ENCODE data around the gene WDR33.
A peak's percentile ranks its signal among the peaks of the same experiment; 100 is the strongest.

Gene WDR33

DNA sequence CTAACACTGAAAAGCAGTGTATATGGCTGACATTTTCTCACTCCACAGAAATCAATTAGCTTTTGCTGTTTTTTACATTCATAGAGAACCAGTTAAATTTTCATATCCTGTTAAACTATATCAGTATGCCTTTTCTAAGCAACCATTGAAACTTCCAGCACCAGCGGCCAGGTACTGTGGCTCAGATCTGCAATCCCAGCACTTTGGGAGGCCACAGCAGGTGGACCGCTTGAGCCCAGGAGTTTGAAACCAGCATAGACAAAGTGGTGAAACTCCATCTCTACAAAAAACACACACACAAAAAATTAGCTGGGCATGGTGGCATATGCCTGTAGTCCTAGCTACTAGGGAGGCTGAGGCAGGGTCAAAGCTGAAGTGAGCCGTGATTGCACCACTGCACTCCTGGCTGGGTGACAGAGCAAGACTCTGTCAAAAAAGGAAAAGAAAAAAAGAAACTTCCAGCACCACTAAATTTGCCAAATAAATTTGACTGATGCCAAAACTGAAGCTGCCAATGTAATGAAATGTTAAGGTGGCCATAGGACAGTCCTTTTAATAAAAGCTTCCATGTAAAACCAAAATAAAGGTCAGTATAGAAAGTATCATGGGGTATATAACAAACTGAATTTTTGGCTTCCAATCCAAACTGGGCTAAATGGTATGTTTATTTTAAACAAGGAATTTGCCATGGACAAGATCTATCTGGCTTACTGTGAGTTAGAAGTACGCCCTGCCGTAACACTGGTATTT, 106.2 kb downstream of the WDR33 start:
- peaks cover 67% of the 10 kb centered on the region for H3K36me3 ChIP-seq (ENCODE audit: control insufficient read depth, insufficient read depth, low read length)
- H3K27ac ChIP-seq (ENCODE audit: low read depth, low read length) = no peak overlapping the region
- peaks cover 16% of the 10 kb centered on the region for H3K4me1 ChIP-seq (ENCODE audit: control insufficient read depth, insufficient read depth, low read length)
- no peak overlapping the region for H3K9ac ChIP-seq (ENCODE audit: low read depth, low read length)
- no peak overlapping the region for H3K4me3 ChIP-seq (ENCODE audit: low read depth, low read length)
- H3K27me3 ChIP-seq (ENCODE audit: control insufficient read depth, insufficient read depth, low read length) = no peaks in the 10 kb centered on the region
- no peaks in the 10 kb centered on the region for H3K9me3 ChIP-seq (ENCODE audit: control insufficient read depth, insufficient read depth, low read length)

DNA sequence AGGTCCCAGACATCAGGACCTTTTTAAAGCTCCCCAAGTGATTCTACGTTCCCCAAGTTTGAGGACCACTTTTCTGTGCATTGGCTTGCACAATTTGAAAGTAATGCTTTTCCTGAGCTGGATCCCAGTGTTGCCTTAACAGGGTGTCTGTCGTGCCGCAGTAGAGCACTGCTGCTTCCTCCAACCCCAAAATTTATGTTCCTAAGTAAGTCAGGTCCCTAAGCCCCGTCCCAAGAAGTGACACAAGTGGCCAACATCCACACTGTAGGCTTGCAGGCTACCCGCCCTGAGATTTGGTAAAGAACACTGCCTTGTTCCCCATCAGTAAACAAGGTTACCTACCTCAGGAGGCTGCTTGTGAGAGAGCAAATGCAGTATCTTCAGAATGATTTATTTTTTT, 107.7 kb downstream of the WDR33 start:
- no peak overlapping the region; the same call in 1 of the 2 replicates for H3K4me3 ChIP-seq (ENCODE audit: low read depth, low read length)
- H3K4me1 ChIP-seq (ENCODE audit: control insufficient read depth, insufficient read depth, low read length) = peaks cover 16% of the 10 kb centered on the region
- H3K9me3 ChIP-seq (ENCODE audit: control insufficient read depth, insufficient read depth, low read length) = no peaks in the 10 kb centered on the region
- H3K27me3 ChIP-seq (ENCODE audit: control insufficient read depth, insufficient read depth, low read length) = no peaks in the 10 kb centered on the region
- peaks cover 52% of the 10 kb centered on the region for H3K36me3 ChIP-seq (ENCODE audit: control insufficient read depth, insufficient read depth, low read length)
- H3K9ac ChIP-seq (ENCODE audit: low read depth, low read length) = no peak overlapping the region
- no peak overlapping the region for H3K27ac ChIP-seq (ENCODE audit: low read depth, low read length)

DNA sequence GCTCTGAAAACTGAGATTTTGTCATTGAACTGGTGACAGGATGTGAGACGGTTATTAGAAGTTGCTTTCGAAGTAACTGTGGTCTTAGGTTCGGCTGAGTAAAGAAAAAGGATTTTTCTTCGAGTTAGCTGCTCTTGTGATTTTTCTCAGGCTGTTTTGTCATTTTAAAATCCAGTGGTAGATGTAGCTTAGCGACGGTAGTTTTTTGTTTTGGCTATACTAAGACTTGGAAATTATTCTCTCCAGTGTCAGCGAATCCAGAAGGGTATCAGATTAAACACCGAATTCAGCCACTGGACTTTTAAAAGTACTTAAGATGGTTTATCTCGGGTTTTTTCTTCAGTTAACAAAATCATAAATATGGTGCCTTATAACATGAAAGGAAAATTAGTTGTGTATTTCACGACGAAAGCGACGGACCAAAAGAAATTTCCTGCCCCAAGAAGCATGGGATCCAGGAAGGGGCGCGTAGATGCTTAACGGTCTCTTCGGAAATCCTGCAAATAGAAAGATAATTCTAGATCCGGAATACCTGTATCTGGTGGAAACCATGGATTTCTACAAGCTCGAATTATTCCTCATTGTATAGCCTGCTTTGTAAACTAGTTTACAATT, 108.5 kb downstream of the WDR33 start:
- peaks cover 16% of the 10 kb centered on the region for H3K4me1 ChIP-seq (ENCODE audit: control insufficient read depth, insufficient read depth, low read length)
- H3K9ac ChIP-seq (ENCODE audit: low read depth, low read length) = peak overlapping the region; percentile 95; the same call in 1 of the 2 replicates
- H3K27me3 ChIP-seq (ENCODE audit: control insufficient read depth, insufficient read depth, low read length) = no peaks in the 10 kb centered on the region
- H3K36me3 ChIP-seq (ENCODE audit: control insufficient read depth, insufficient read depth, low read length) = peaks cover 44% of the 10 kb centered on the region
- peak overlapping the region; percentile 95 for H3K27ac ChIP-seq (ENCODE audit: low read depth, low read length)
- H3K4me3 ChIP-seq (ENCODE audit: low read depth, low read length) = peak overlapping the region; percentile 74
- no peaks in the 10 kb centered on the region for H3K9me3 ChIP-seq (ENCODE audit: control insufficient read depth, insufficient read depth, low read length)

DNA sequence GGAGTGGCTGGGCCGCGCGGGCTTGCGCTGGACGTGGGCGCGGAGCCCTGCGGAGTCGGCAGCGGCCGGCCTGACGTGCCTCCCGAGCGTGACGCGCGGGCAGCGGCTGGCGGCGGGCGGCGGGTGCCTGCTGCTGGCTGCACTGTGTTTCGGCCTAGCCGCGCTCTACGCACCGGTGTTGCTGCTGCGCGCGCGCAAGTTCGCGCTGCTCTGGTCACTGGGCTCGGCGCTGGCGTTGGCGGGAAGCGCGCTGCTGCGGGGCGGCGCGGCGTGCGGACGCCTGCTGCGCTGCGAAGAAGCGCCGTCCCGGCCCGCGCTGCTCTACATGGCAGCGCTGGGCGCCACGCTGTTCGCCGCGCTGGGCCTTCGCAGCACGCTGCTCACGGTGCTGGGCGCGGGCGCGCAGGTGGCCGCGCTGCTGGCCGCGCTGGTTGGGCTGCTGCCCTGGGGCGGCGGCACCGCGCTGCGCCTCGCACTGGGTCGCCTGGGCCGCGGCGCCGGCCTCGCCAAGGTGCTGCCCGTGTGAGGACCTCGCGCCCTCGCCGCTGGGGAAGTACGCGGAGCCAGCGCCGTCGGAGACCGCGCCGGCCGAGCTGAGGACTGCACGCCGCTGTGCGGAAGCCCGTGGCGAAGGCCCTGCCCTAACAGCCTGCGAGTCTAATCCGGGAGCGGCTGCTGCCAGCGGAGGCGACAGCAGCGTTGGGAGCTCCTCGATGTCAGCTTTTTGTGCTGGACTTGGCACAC, 109.1 kb downstream of the WDR33 start:
- Histone ChIP-seq H3K27ac (ENCODE audit: low read depth, low read length) (peak overlapping the region; percentile 95), H3K36me3 (ENCODE audit: control insufficient read depth, insufficient read depth, low read length) (peaks cover 37% of the 10 kb centered on the region), H3K9me3 (ENCODE audit: control insufficient read depth, insufficient read depth, low read length) (no peaks in the 10 kb centered on the region), H3K4me3 (ENCODE audit: low read depth, low read length) (peak overlapping the region; percentile 74), H3K9ac (ENCODE audit: low read depth, low read length) (peak overlapping the region; percentile 95), H3K4me1 (ENCODE audit: control insufficient read depth, insufficient read depth, low read length) (peaks cover 16% of the 10 kb centered on the region), H3K27me3 (ENCODE audit: control insufficient read depth, insufficient read depth, low read length) (no peaks in the 10 kb centered on the region)

DNA sequence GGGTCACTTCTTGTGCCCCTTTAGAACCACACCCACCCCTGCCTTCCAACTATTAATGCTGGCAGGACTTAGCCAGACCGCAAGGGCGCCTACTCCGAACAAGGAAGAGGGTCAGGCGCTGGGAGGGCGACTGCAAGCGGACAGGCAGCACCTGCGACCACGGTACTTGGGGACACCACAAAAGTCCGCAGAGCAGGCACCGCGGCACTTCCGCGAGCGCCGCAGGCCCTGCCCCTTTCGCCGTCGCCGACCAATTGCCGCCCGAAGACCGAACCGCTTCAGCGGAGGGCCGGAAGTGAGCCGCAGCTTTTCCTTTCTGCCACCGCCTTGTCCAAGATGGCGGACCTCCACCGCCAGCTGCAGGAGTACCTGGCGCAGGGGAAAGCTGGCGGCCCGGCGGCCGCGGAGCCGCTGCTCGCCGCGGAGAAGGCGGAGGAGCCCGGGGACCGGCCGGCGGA, 109.7 kb downstream of the WDR33 start, which contains the start of gene SFT2D3:
Gene SFT2D3, plus strand, starts transcription at position 305 of the 458 bp plus-strand sequence. Its CDS starts 32 bp downstream, at position 337.
- Histone ChIP-seq H3K4me1 (ENCODE audit: control insufficient read depth, insufficient read depth, low read length) (peaks cover 16% of the 10 kb centered on the region), H3K4me3 (ENCODE audit: low read depth, low read length) (peak within 1 kb of the TSS; percentile 74), H3K27me3 (ENCODE audit: control insufficient read depth, insufficient read depth, low read length) (no peaks in the 10 kb centered on the region), H3K36me3 (ENCODE audit: control insufficient read depth, insufficient read depth, low read length) (peaks cover 31% of the 10 kb centered on the region), H3K27ac (ENCODE audit: low read depth, low read length) (peak within 1 kb of the TSS; percentile 95), H3K9ac (ENCODE audit: low read depth, low read length) (peak within 1 kb of the TSS; percentile 95), H3K9me3 (ENCODE audit: control insufficient read depth, insufficient read depth, low read length) (no peaks in the 10 kb centered on the region)

DNA sequence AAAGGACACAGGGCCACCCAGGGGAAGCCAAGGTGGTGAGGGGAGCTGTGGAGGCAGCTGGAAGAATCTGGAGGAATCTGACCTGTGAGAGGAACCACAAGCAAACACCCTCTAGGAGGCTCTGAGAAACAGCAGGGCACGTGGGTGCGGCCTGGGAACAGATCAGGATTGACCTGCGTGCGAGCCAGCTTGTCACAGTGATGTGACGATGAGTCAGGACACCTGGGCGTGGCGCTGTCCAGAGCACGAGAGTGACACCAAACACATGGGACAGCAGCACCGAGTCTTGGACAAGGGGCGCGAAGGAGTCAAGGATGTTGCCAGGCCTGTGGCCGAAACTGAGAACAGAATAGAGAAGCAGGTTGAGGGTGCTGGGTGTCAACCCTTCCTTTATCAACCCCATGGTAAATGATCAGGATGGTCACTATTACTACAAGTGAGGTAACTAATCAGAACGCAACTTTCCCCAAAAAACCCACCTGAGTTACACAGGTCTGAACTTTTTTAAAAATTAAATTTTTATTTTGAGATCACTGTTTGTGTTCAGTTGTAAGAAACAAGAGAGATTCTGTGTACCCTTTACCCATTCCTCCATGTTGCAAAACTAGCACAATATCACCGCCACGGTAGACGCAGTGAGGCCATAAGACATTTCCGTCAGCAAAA, 110.3 kb downstream of the WDR33 start:
- H3K4me1 ChIP-seq (ENCODE audit: control insufficient read depth, insufficient read depth, low read length) = peaks cover 16% of the 10 kb centered on the region
- H3K36me3 ChIP-seq (ENCODE audit: control insufficient read depth, insufficient read depth, low read length) = peaks cover 26% of the 10 kb centered on the region
- H3K27me3 ChIP-seq (ENCODE audit: control insufficient read depth, insufficient read depth, low read length) = no peaks in the 10 kb centered on the region
- peak overlapping the region; percentile 95 for H3K9ac ChIP-seq (ENCODE audit: low read depth, low read length)
- peak overlapping the region; percentile 74 for H3K4me3 ChIP-seq (ENCODE audit: low read depth, low read length)
- H3K27ac ChIP-seq (ENCODE audit: low read depth, low read length) = peak overlapping the region; percentile 95
- no peaks in the 10 kb centered on the region for H3K9me3 ChIP-seq (ENCODE audit: control insufficient read depth, insufficient read depth, low read length)

DNA sequence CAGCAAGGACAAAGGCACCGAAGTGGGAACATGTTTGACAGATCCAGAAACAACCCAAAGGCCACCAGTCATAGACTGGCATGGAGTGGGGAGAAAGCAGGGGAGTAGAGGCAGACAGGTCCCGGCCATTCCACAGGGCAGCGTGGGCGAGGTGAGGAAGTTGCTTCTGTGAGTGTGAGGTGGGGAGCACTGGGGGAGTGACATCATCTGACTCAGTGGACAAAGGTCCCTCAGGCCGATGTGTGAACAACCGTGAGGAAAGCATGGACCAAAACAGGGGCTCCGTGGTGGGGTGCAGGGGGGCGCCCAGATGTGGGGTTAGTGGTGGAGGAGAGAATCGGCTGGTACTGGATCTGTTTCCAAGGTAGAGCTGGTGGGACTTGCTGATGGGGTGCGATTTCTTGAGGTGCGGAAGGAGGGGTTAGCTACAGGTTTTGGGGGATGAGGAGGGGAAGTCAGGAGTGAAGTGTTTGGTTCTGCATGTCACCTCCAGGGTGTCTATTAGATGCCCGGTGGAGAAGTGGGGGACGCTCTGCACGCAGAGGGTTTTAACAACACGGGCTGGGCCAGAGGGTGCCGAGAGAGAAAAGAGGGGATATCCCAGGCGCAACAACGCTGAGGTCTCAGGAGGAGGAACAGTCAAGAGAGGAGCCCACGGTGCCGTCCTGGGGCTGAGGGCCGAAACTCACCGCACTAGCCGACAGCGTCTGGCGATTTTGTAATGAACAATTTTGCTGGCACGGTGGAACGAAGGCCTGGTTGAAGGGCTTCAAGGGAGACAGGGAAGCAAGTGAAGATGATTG, 112.2 kb downstream of the WDR33 start:
- no peak overlapping the region for H3K4me3 ChIP-seq (ENCODE audit: low read depth, low read length)
- H3K9me3 ChIP-seq (ENCODE audit: control insufficient read depth, insufficient read depth, low read length) = no peaks in the 10 kb centered on the region
- H3K27me3 ChIP-seq (ENCODE audit: control insufficient read depth, insufficient read depth, low read length) = 0 out of 2 replicates have a peak, but pooled peaks cover 6% of the 10 kb centered on the region
- H3K27ac ChIP-seq (ENCODE audit: low read depth, low read length) = no peak overlapping the region
- peaks cover 16% of the 10 kb centered on the region for H3K4me1 ChIP-seq (ENCODE audit: control insufficient read depth, insufficient read depth, low read length)
- peaks cover 8% of the 10 kb centered on the region for H3K36me3 ChIP-seq (ENCODE audit: control insufficient read depth, insufficient read depth, low read length)
- no peak overlapping the region for H3K9ac ChIP-seq (ENCODE audit: low read depth, low read length)

DNA sequence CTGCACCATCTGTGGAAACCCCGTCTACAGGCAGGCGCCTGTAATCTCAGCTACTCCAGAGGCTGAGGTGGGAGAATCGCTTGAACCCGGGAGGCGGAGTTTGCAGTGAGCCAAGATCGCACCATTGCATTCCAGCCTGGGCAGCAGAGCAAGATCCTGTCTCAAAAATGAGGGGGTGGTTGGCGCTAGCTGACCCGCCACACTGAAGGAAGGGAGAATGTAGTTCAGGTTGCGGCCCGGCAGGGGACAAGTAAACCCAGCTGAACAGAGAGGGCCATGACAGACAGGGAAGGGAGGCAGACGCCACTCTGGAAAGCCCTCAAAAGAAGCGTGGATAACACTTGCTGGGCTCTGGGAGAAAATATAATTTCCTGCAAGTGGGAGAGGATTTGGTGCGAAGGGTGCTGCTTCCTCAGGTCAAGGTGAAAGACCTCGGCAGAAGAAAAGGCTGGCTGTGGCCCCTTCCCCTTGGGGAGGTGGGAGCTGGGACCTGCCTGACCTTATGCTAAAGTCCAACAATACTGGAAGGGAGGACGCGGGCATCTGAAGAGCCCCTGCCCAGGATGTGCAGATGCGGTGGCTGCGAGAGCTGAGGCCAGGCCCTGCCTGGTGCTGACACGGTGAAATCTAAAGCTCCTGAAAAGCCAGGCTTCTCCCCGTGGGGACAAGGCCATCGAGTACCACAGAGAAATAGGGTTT, 113.3 kb downstream of the WDR33 start:
- H3K9ac ChIP-seq (ENCODE audit: low read depth, low read length) = no peak overlapping the region
- no peaks in the 10 kb centered on the region for H3K36me3 ChIP-seq (ENCODE audit: control insufficient read depth, insufficient read depth, low read length)
- peaks cover 14% of the 10 kb centered on the region for H3K4me1 ChIP-seq (ENCODE audit: control insufficient read depth, insufficient read depth, low read length)
- H3K27me3 ChIP-seq (ENCODE audit: control insufficient read depth, insufficient read depth, low read length) = 0 out of 2 replicates have a peak, but pooled peaks cover 6% of the 10 kb centered on the region
- no peak overlapping the region for H3K27ac ChIP-seq (ENCODE audit: low read depth, low read length)
- H3K9me3 ChIP-seq (ENCODE audit: control insufficient read depth, insufficient read depth, low read length) = no peaks in the 10 kb centered on the region
- no peak overlapping the region for H3K4me3 ChIP-seq (ENCODE audit: low read depth, low read length)

DNA sequence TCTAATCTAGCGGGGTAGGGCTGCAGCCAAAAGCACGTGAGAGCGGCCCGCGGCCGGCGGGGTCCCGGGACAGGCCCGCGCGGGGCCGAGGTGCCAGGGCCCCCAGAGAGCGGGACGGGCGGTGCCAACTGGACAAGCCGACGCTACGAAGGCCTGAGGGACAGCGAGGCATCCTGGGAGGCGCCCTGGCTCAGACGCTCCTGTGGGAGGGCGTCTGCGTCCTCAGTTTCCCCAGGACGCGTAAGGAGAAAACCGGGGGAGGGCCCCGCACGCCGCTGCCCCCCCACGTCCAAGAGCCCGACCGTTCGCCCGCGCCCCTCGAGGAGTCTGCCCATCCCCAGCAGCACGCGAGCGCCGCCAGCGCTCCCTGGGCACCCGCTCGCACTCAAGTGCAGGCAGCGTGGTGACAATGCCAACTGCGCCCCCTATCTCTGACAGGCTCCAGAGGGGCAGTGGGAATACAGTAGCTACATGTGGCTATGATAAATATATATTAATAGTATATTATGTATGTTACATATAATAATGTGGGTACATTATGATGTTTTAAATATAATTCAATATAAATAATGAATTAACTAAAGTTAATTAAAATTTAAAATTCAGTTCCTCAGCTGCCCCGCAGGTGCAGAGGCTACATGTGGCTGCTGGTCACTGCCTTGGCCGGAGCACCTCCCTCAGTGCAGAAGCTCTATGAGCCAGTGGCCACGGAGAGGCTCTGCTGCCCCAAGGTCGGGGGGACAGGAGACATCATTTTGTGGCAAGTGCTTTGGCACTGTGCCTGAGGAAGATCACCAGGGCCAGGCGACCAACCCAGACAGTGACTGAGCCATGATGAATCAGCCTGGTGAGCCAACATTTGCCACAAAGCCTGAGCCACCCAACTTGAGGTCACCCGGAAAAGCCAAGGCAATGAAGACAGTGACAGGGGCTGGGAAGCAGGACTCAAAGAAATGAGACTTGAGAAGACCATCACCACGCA, 115.2 kb downstream of the WDR33 start:
- Histone ChIP-seq H3K27ac (ENCODE audit: low read depth, low read length) (no peak overlapping the region), H3K4me1 (ENCODE audit: control insufficient read depth, insufficient read depth, low read length) (peaks cover 7% of the 10 kb centered on the region), H3K9me3 (ENCODE audit: control insufficient read depth, insufficient read depth, low read length) (peaks cover 5% of the 10 kb centered on the region), H3K4me3 (ENCODE audit: low read depth, low read length) (peak overlapping the region; percentile 44), H3K36me3 (ENCODE audit: control insufficient read depth, insufficient read depth, low read length) (no peaks in the 10 kb centered on the region), H3K27me3 (ENCODE audit: control insufficient read depth, insufficient read depth, low read length) (0 out of 2 replicates have a peak, but pooled peaks cover 6% of the 10 kb centered on the region), H3K9ac (ENCODE audit: low read depth, low read length) (no peak overlapping the region)

Measured in HUES48 (cell line).